HEK293 (cell line): ENCODE data around the gene DRC7.
A peak's percentile ranks its signal among the peaks of the same experiment; 100 is the strongest.

Experiments used
- ATF2 ChIP-seq: fragments of 450-650 bp; formaldehyde crosslinking; IDR thresholded peaks from 2 replicates; pipeline ENCODE4 v1.5.1; 2016; ENCODE audit warnings: missing biosample characterization, missing genetic modification characterization, low read depth
- CTCF ChIP-seq: fragments of 450-650 bp; formaldehyde crosslinking; IDR thresholded peaks from 2 replicates; pipeline ENCODE4 v1.5.1; 2016; ENCODE audit warnings: missing biosample characterization, missing genetic modification characterization
- GLIS2 ChIP-seq: fragments of 450-650 bp; formaldehyde crosslinking; IDR thresholded peaks from 2 replicates; pipeline ENCODE4 v1.5.1; 2016; ENCODE audit warnings: missing biosample characterization, missing genetic modification characterization
- KLF7 ChIP-seq: fragments of 450-650 bp; formaldehyde crosslinking; IDR thresholded peaks from 2 replicates; pipeline ENCODE4 v1.5.1; 2016; ENCODE audit warnings: missing biosample characterization, missing genetic modification characterization, borderline replicate concordance
- PATZ1 ChIP-seq: fragments of 450-650 bp; formaldehyde crosslinking; IDR thresholded peaks from 2 replicates; pipeline ENCODE4 v1.5.1; 2016; ENCODE audit warnings: missing biosample characterization, missing genetic modification characterization
- PBX3 ChIP-seq: sonication (generic); formaldehyde crosslinking; IDR thresholded peaks from 2 replicates; pipeline ENCODE4 v1.8.1; 2022; ENCODE audit warnings: mild to moderate bottlenecking, moderate library complexity, missing genetic modification reagents
- PRDM10 ChIP-seq: fragments of 450-650 bp; formaldehyde crosslinking; IDR thresholded peaks from 2 replicates; pipeline ENCODE4 v1.5.1; 2016; ENCODE audit warnings: missing biosample characterization, missing genetic modification characterization
- REST ChIP-seq: fragments of 450-650 bp; formaldehyde crosslinking; IDR thresholded peaks from 2 replicates; pipeline ENCODE4 v1.5.1; 2016; ENCODE audit warnings: missing biosample characterization, missing genetic modification characterization
- SCRT1 ChIP-seq: fragments of 450-650 bp; formaldehyde crosslinking; IDR thresholded peaks from 2 replicates; pipeline ENCODE4 v1.5.1; 2016; ENCODE audit warnings: missing biosample characterization, missing genetic modification characterization, borderline replicate concordance
- ZBTB6 ChIP-seq: fragments of 450-650 bp; formaldehyde crosslinking; IDR thresholded peaks from 2 replicates; pipeline ENCODE4 v1.5.1; 2017; ENCODE audit warnings: missing biosample characterization, missing genetic modification characterization
- ZFP3 ChIP-seq: fragments of 450-650 bp; formaldehyde crosslinking; IDR thresholded peaks from 2 replicates; pipeline ENCODE4 v1.5.1; 2016; ENCODE audit warnings: low read depth, missing biosample characterization, missing genetic modification characterization
- ZFP69B ChIP-seq: fragments of 450-650 bp; formaldehyde crosslinking; IDR thresholded peaks from 2 replicates; pipeline ENCODE4 v1.5.1; 2016; ENCODE audit warnings: missing biosample characterization, missing genetic modification characterization
- ZNF2 ChIP-seq: fragments of 450-650 bp; formaldehyde crosslinking; IDR thresholded peaks from 2 replicates; pipeline ENCODE4 v1.5.1; 2016; ENCODE audit warnings: missing biosample characterization, missing genetic modification characterization
- ZNF426 ChIP-seq: fragments of 450-650 bp; formaldehyde crosslinking; IDR thresholded peaks from 2 replicates; pipeline ENCODE4 v1.5.1; 2017; ENCODE audit warnings: missing biosample characterization, missing genetic modification characterization, mild to moderate bottlenecking, inconsistent platforms, moderate library complexity
- ZNF501 ChIP-seq: fragments of 450-650 bp; formaldehyde crosslinking; IDR thresholded peaks from 2 replicates; pipeline ENCODE4 v1.5.1; 2016; ENCODE audit warnings: missing biosample characterization, missing genetic modification characterization
- ZNF548 ChIP-seq: fragments of 450-650 bp; formaldehyde crosslinking; IDR thresholded peaks from 2 replicates; pipeline ENCODE4 v1.5.1; 2016; ENCODE audit warnings: missing biosample characterization, missing genetic modification characterization
- ZNF596 ChIP-seq: fragments of 450-650 bp; IDR thresholded peaks from 2 replicates; pipeline ENCODE4 v1.5.0; 2018; ENCODE audit warnings: missing biosample characterization, mild to moderate bottlenecking, missing genetic modification characterization, moderate library complexity
- ZNF600 ChIP-seq: fragments of 450-650 bp; formaldehyde crosslinking; IDR thresholded peaks from 2 replicates; pipeline ENCODE4 v1.5.1; 2016; ENCODE audit warnings: missing biosample characterization, missing genetic modification characterization
- ZNF623 ChIP-seq: fragments of 450-650 bp; formaldehyde crosslinking; IDR thresholded peaks from 2 replicates; pipeline ENCODE4 v1.5.1; 2016; ENCODE audit warnings: missing biosample characterization, missing genetic modification characterization
- ZNF654 ChIP-seq: fragments of 450-650 bp; formaldehyde crosslinking; IDR thresholded peaks from 2 replicates; pipeline ENCODE4 v1.5.1; 2016; ENCODE audit warnings: low read depth, missing biosample characterization, missing genetic modification characterization
- ZNF692 ChIP-seq: fragments of 450-650 bp; formaldehyde crosslinking; IDR thresholded peaks from 2 replicates; pipeline ENCODE4 v1.5.1; 2016; ENCODE audit warnings: missing biosample characterization, missing genetic modification characterization
- ZNF791 ChIP-seq: fragments of 450-650 bp; formaldehyde crosslinking; IDR thresholded peaks from 2 replicates; pipeline ENCODE4 v1.5.1; 2016; ENCODE audit warnings: missing biosample characterization, missing genetic modification characterization
- ZNF843 ChIP-seq: fragments of 450-650 bp; formaldehyde crosslinking; IDR thresholded peaks from 2 replicates; pipeline ENCODE4 v1.5.1; 2016; ENCODE audit warnings: missing biosample characterization, missing genetic modification characterization

DRC7 gene

GRCh38 chr16:57757326-57757786 lies 62.8 kb downstream of the DRC7 start (continued):
- no peak for TF ChIP-seq ZNF791 (tag by site-specific recombination)
- TF ChIP-seq ZFP3 (tag by site-specific recombination), result no peak
- no peak for TF ChIP-seq ZNF426
- peak; percentile 50; the same call in 1 of the 2 replicates for TF ChIP-seq ZNF692 (tag by site-specific recombination)
- TF ChIP-seq PATZ1 (tag by site-specific recombination), result peak; percentile 76
- TF ChIP-seq GLIS2 (tag by site-specific recombination), result peak; percentile 56; the same call in 1 of the 2 replicates
- no peak for TF ChIP-seq ATF2 (tag by site-specific recombination)
- no peak for TF ChIP-seq PRDM10 (tag by site-specific recombination)
- TF ChIP-seq ZBTB6 (tag by site-specific recombination), result no peak
- TF ChIP-seq PBX3 (CRISPR knock-in tag), result no peak
- TF ChIP-seq REST (tag by site-specific recombination), result no peak
- TF ChIP-seq ZNF654 (tag by site-specific recombination), result peak; percentile 59
- no peak for TF ChIP-seq ZNF2 (tag by site-specific recombination)
- no peak for TF ChIP-seq KLF7 (tag by site-specific recombination)
- TF ChIP-seq ZNF548 (tag by site-specific recombination), result no peak
- no peak for TF ChIP-seq ZNF843
- no peak for TF ChIP-seq ZFP69B (tag by site-specific recombination)
- TF ChIP-seq SCRT1, result peak; percentile 45; the same call in 1 of the 2 replicates
- TF ChIP-seq CTCF (tag by site-specific recombination), result peak; percentile 91
- peak; percentile 76 for TF ChIP-seq ZNF600 (tag by site-specific recombination)
- no peak for TF ChIP-seq ZNF501 (tag by site-specific recombination)
- no peak for TF ChIP-seq ZNF596 (tag by site-specific recombination)
- TF ChIP-seq ZNF623 (tag by site-specific recombination), result no peak
